WTC11 (cell line): ENCODE measurements around the gene SHOC2. TPM values are rescaled to one million over a fixed set of nuclear protein-coding genes. Genes with fewer than 3 reads are reported as not detected.

Source experiments
- ATAC-seq: fragments of 200-7000 bp; cut with Tn5 transposase; 2 replicates; pipeline ENCODE4 v1.10.0; 2021; ENCODE audit warnings: mild to moderate bottlenecking, moderate library complexity
- CTCF ChIA-PET: fragments of 300-600 bp; sonication (Branson Sonifier 250); formaldehyde crosslinking; loops from one replicate; lab custom pipeline; 2021; ENCODE audit warnings: antibody characterized with exemption; lab: Charles Lee
- POLR2A ChIA-PET: fragments of 350-600 bp; sonication (Branson Sonifier 250); formaldehyde crosslinking; loops from one replicate; lab custom pipeline; 2021; ENCODE audit warnings: antibody characterized with exemption; lab: Charles Lee
- DNase-seq: peaks from one replicate; pipeline ENCODE4 v3.0.0; 2021; ENCODE audit warnings: low spot score
- H3K27ac Mint-ChIP-seq: 2 replicates; pipeline ENCODE4 v1.8.0; 2021; ENCODE audit warnings: mixed read lengths
- H3K27me3 Mint-ChIP-seq: 2 replicates; pipeline ENCODE4 v1.8.0; 2021; ENCODE audit warnings: low read depth, mild to moderate bottlenecking, moderate library complexity, mixed read lengths
- H3K36me3 Mint-ChIP-seq: 2 replicates; pipeline ENCODE4 v1.8.0; 2021; ENCODE audit warnings: mixed read lengths
- H3K4me1 Mint-ChIP-seq: 2 replicates; pipeline ENCODE4 v1.8.0; 2022; ENCODE audit warnings: mixed read lengths
- H3K4me3 Mint-ChIP-seq: 2 replicates; pipeline ENCODE4 v1.8.0; 2021; ENCODE audit warnings: mild to moderate bottlenecking, moderate library complexity, mixed read lengths
- H3K9me3 Mint-ChIP-seq: 2 replicates; pipeline ENCODE4 v1.8.0; 2021; ENCODE audit warnings: mixed read lengths
- ATF1 ChIP-seq: sonication (generic); formaldehyde crosslinking; IDR thresholded peaks from 2 replicates; pipeline ENCODE4 v1.8.1; 2023; ENCODE audit warnings: mild to moderate bottlenecking, moderate library complexity, missing genetic modification reagents
- ATF2 ChIP-seq: sonication (generic); formaldehyde crosslinking; IDR thresholded peaks from 2 replicates; pipeline ENCODE4 v1.8.1; 2022; ENCODE audit warnings: low read depth, missing genetic modification reagents, borderline replicate concordance
- EMX1 ChIP-seq: fragments of 250-450 bp; sonication (Bioruptor Pico); IDR thresholded peaks from 2 replicates; pipeline ENCODE4 v1.8.0; 2021; ENCODE audit warnings: mild to moderate bottlenecking
- GABPB1 ChIP-seq: sonication (generic); formaldehyde crosslinking; IDR thresholded peaks from 2 replicates; pipeline ENCODE4 v1.8.1; 2023; ENCODE audit warnings: mild to moderate bottlenecking, missing genetic modification reagents
- HMGA2 ChIP-seq: fragments of 250-450 bp; sonication (Bioruptor Pico); IDR thresholded peaks from 2 replicates; pipeline ENCODE4 v1.4.0; 2021; ENCODE audit warnings: mild to moderate bottlenecking, moderate library complexity
- JUN ChIP-seq: sonication (generic); formaldehyde crosslinking; IDR thresholded peaks from 2 replicates; pipeline ENCODE4 v1.8.0; 2023; ENCODE audit warnings: mild to moderate bottlenecking, missing genetic modification reagents
- MXD4 ChIP-seq: fragments of 250-450 bp; sonication (Bioruptor Pico); IDR thresholded peaks from 2 replicates; pipeline ENCODE4 v1.8.0; 2021; ENCODE audit warnings: mild to moderate bottlenecking, moderate library complexity, borderline replicate concordance
- NFATC4 ChIP-seq: fragments of 250-450 bp; sonication (Bioruptor Pico); IDR thresholded peaks from 2 replicates; pipeline ENCODE4 v1.9.0; 2021; ENCODE audit warnings: mild to moderate bottlenecking
- NFYB ChIP-seq: sonication (generic); formaldehyde crosslinking; conservative IDR thresholded peaks from 2 replicates; pipeline ENCODE4 v1.8.0; 2022; ENCODE audit warnings: low read depth, missing genetic modification reagents
- NR1H2 ChIP-seq: sonication (generic); formaldehyde crosslinking; IDR thresholded peaks from 2 replicates; pipeline ENCODE4 v1.9.0; 2021; ENCODE audit warnings: mild to moderate bottlenecking, moderate library complexity, missing genetic modification reagents
- NR2C2 ChIP-seq: sonication (generic); formaldehyde crosslinking; IDR thresholded peaks from 2 replicates; pipeline ENCODE4 v1.8.0; 2022; ENCODE audit warnings: mild to moderate bottlenecking, missing genetic modification reagents
- RELA ChIP-seq: sonication (generic); formaldehyde crosslinking; IDR thresholded peaks from 2 replicates; pipeline ENCODE4 v1.8.1; 2022; ENCODE audit warnings: missing genetic modification reagents, mild to moderate bottlenecking, borderline replicate concordance
- TEAD1 ChIP-seq: sonication (generic); formaldehyde crosslinking; IDR thresholded peaks from 2 replicates; pipeline ENCODE4 v1.8.0; 2022; ENCODE audit warnings: mild to moderate bottlenecking, missing genetic modification reagents
- TEAD4 ChIP-seq: sonication (generic); formaldehyde crosslinking; IDR thresholded peaks from 2 replicates; pipeline ENCODE4 v1.8.0; 2022; ENCODE audit warnings: mild to moderate bottlenecking, missing genetic modification reagents
- TP53 ChIP-seq: sonication (generic); formaldehyde crosslinking; IDR thresholded peaks from 2 replicates; pipeline ENCODE4 v1.8.1; 2023; ENCODE audit warnings: mild to moderate bottlenecking, missing genetic modification reagents
- ZBTB21 ChIP-seq: sonication (generic); formaldehyde crosslinking; IDR thresholded peaks from 2 replicates; pipeline ENCODE4 v1.8.1; 2023; ENCODE audit warnings: mild to moderate bottlenecking, missing genetic modification reagents, borderline replicate concordance
- ZBTB43 ChIP-seq: sonication (generic); formaldehyde crosslinking; IDR thresholded peaks from 2 replicates; pipeline ENCODE4 v1.8.1; 2023; ENCODE audit warnings: mild to moderate bottlenecking, missing genetic modification reagents
- ZNF138 ChIP-seq: sonication (generic); formaldehyde crosslinking; conservative IDR thresholded peaks from 2 replicates; pipeline ENCODE4 v1.8.1; 2022; ENCODE audit warnings: mild to moderate bottlenecking, moderate library complexity, missing genetic modification reagents
- ZNF232 ChIP-seq: sonication (generic); formaldehyde crosslinking; IDR thresholded peaks from 2 replicates; pipeline ENCODE4 v1.8.0; 2022; ENCODE audit warnings: mild to moderate bottlenecking, missing genetic modification reagents
- total RNA-seq: library from RNA; stranded (reverse); gene quantifications from 3 replicates; pipeline ENCODE4 v1.2.3, GENCODE V29; 2021
- TF ChIP-seq, protein P1 (sequence below): sonication (generic); formaldehyde crosslinking; IDR thresholded peaks from 2 replicates; pipeline ENCODE4 v1.8.0; 2022; ENCODE audit warnings: mild to moderate bottlenecking, missing genetic modification reagents
- TF ChIP-seq, protein P2 (sequence below): fragments of 250-450 bp; sonication (Bioruptor Pico); IDR thresholded peaks from 2 replicates; pipeline ENCODE4 v1.9.0; 2021; ENCODE audit warnings: mild to moderate bottlenecking, borderline replicate concordance

SHOC2 gene
- total RNA-seq, 1 experiment from 2014 or later = 21.6 TPM

GRCh38 chr10:110951381-110951780, 32.0 kb downstream of the SHOC2 start (continued):
- no peak for TF ChIP-seq ATF2
- TF ChIP-seq, all 79 proteins: peak for 0

GRCh38 chr10:110957606-110958005, 38.2 kb downstream of the SHOC2 start:
- Mint-ChIP-seq H3K4me1 (peaks cover 15% of the 10 kb centered on the region), H3K36me3 (peaks cover 2% of the 10 kb centered on the region), H3K27ac (no peak overlapping the region), H3K27me3 (no peaks in the 10 kb centered on the region), H3K4me3 (no peak overlapping the region), H3K9me3 (no peaks in the 10 kb centered on the region)
- TF ChIP-seq TP53 (CRISPR knock-in tag) = no peak
- DNase-seq = no peak
- ChIA-PET CTCF (interaction anchor here (1.4 kb wide), 1 partner anchor 13 kb away, joined by 3 read pairs; no protein-coding TSS in a partner anchor), POLR2A (interaction anchor here (0.6 to 0.8 kb wide), 2 partner anchors 261 to 1801 kb away, joined by 3 to 4 read pairs; no protein-coding TSS in a partner anchor)
- ATAC-seq = no peak

- Mint-ChIP-seq H3K27ac (no peak overlapping the region), H3K4me1 (peaks cover 10% of the 10 kb centered on the region), H3K36me3 (no peaks in the 10 kb centered on the region), H3K27me3 (no peaks in the 10 kb centered on the region), H3K9me3 (no peaks in the 10 kb centered on the region), H3K4me3 (no peak overlapping the region)
- ChIA-PET POLR2A (no interaction called here), CTCF (no interaction called here)
- ATAC-seq = no peak
- TF ChIP-seq NR1H2 (no peak), ZBTB43 (CRISPR knock-in tag) (no peak), NR2C2 (no peak), MXD4 (CRISPR knock-in tag) (no peak), EMX1 (no peak), ZBTB21 (no peak), NFYB (CRISPR knock-in tag) (no peak), ATF1 (CRISPR knock-in tag) (no peak), ATF2 (no peak), HMGA2 (CRISPR knock-in tag) (no peak), JUN (CRISPR knock-in tag) (no peak), ZNF232 (CRISPR knock-in tag) (no peak), TEAD4 (no peak), TEAD1 (CRISPR knock-in tag) (no peak), ZNF138 (CRISPR knock-in tag) (no peak), GABPB1 (CRISPR knock-in tag) (no peak), NFATC4 (CRISPR knock-in tag) (no peak), RELA (CRISPR knock-in tag) (no peak)
- TF ChIP-seq, protein P1, sequence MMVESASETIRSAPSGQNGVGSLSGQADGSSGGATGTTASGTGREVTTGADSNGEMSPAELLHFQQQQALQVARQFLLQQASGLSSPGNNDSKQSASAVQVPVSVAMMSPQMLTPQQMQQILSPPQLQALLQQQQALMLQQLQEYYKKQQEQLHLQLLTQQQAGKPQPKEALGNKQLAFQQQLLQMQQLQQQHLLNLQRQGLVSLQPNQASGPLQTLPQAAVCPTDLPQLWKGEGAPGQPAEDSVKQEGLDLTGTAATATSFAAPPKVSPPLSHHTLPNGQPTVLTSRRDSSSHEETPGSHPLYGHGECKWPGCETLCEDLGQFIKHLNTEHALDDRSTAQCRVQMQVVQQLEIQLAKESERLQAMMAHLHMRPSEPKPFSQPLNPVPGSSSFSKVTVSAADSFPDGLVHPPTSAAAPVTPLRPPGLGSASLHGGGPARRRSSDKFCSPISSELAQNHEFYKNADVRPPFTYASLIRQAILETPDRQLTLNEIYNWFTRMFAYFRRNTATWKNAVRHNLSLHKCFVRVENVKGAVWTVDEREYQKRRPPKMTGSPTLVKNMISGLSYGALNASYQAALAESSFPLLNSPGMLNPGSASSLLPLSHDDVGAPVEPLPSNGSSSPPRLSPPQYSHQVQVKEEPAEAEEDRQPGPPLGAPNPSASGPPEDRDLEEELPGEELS (CRISPR knock-in tag) = no peak
- TF ChIP-seq, protein P2, sequence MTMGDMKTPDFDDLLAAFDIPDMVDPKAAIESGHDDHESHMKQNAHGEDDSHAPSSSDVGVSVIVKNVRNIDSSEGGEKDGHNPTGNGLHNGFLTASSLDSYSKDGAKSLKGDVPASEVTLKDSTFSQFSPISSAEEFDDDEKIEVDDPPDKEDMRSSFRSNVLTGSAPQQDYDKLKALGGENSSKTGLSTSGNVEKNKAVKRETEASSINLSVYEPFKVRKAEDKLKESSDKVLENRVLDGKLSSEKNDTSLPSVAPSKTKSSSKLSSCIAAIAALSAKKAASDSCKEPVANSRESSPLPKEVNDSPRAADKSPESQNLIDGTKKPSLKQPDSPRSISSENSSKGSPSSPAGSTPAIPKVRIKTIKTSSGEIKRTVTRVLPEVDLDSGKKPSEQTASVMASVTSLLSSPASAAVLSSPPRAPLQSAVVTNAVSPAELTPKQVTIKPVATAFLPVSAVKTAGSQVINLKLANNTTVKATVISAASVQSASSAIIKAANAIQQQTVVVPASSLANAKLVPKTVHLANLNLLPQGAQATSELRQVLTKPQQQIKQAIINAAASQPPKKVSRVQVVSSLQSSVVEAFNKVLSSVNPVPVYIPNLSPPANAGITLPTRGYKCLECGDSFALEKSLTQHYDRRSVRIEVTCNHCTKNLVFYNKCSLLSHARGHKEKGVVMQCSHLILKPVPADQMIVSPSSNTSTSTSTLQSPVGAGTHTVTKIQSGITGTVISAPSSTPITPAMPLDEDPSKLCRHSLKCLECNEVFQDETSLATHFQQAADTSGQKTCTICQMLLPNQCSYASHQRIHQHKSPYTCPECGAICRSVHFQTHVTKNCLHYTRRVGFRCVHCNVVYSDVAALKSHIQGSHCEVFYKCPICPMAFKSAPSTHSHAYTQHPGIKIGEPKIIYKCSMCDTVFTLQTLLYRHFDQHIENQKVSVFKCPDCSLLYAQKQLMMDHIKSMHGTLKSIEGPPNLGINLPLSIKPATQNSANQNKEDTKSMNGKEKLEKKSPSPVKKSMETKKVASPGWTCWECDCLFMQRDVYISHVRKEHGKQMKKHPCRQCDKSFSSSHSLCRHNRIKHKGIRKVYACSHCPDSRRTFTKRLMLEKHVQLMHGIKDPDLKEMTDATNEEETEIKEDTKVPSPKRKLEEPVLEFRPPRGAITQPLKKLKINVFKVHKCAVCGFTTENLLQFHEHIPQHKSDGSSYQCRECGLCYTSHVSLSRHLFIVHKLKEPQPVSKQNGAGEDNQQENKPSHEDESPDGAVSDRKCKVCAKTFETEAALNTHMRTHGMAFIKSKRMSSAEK = no peak
- DNase-seq = no peak
Observed at GRCh38 chr10:110959379-110960332, 40.3 kb downstream of the SHOC2 start.
